ENCODE measurements around the gene SPIRE2. TPM values are rescaled to one million over a fixed set of nuclear protein-coding genes. Genes with fewer than 3 reads are reported as not detected.

The SPIRE2 gene
- total and polyA plus RNA-seq, 9 donors = 0.95 to 28.7 (median 2.9) TPM

DNA sequence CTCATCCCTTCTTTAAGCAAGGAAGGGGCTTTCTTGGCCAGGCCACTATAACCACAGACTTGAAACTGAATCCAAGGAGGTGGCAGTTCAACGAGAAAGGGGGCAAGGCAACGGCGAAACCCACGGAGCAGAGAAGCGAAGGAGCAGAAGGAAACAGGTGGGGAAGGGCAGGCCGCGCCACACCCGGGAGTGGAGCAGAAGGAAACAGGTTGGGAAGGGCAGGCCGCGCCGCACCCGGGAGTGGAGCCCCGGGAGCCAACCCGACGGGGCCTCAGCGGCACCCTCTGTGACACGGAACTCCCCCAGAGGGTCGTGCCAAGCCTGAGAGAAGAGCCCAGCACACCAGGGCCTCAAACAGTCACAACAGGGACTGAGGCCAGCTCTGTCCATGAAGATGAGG is 32.2 kb upstream of the SPIRE2 start:
- intact Hi-C loops (cut with DNase I) = loop anchor here in 2 of 4 donors (10.0 kb wide), 1 partner anchor 91 kb away; the partner anchor contains the start of gene SPATA2L (in 2 of the 2)
- 92 to 94% (median 92%) methylated on average over 18 of the region's 18 CpGs for WGBS, 3 donors

GRCh38 chr16:89798126-89798525 is 30.1 kb upstream of the SPIRE2 start:
- 92 to 97% (median 92%) methylated on average over 5 of the region's 5 CpGs for WGBS, 3 donors
- intact Hi-C loops (cut with DNase I) = loop anchor here in 2 of 4 donors (10.0 kb wide), 1 partner anchor 93 kb away; the partner anchor contains the start of gene SPATA2L (in 2 of the 2)
- no peaks in the 10 kb centered on the region for H3K9me3 ChIP-seq

More for the DNA sequence above, 32.2 kb upstream of the SPIRE2 start:
- TF ChIP-seq EP300 (IDR thresholded peaks at IDR 0.05) = no peak
- TF ChIP-seq, protein P1, sequence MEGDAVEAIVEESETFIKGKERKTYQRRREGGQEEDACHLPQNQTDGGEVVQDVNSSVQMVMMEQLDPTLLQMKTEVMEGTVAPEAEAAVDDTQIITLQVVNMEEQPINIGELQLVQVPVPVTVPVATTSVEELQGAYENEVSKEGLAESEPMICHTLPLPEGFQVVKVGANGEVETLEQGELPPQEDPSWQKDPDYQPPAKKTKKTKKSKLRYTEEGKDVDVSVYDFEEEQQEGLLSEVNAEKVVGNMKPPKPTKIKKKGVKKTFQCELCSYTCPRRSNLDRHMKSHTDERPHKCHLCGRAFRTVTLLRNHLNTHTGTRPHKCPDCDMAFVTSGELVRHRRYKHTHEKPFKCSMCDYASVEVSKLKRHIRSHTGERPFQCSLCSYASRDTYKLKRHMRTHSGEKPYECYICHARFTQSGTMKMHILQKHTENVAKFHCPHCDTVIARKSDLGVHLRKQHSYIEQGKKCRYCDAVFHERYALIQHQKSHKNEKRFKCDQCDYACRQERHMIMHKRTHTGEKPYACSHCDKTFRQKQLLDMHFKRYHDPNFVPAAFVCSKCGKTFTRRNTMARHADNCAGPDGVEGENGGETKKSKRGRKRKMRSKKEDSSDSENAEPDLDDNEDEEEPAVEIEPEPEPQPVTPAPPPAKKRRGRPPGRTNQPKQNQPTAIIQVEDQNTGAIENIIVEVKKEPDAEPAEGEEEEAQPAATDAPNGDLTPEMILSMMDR (IDR thresholded peaks at IDR 0.05) = no peak
- TF ChIP-seq POLR2A (IDR thresholded peaks at IDR 0.05) = no peak
- no peaks in the 10 kb centered on the region for H3K9me3 ChIP-seq
- no peak overlapping the region for H3K4me3 ChIP-seq
- no peaks in the 10 kb centered on the region for H3K27me3 ChIP-seq
- DNase-seq = no peak
- H3K36me3 ChIP-seq = no peaks in the 10 kb centered on the region
- no peaks in the 10 kb centered on the region for H3K4me1 ChIP-seq (ENCODE audit: insufficient read depth)
- H3K27ac ChIP-seq = no peak overlapping the region

GRCh38 chr16:89798832-89799370 is 29.4 kb upstream of the SPIRE2 start:
- intact Hi-C loops (cut with DNase I) = loop anchor here in 2 of 4 donors (10.0 kb wide), 1 partner anchor 94 kb away; the partner anchor contains the start of gene SPATA2L (in 2 of the 2)
- H3K4me3 ChIP-seq = no peak overlapping the region
- WGBS, 3 donors = 58 to 81% (median 62%) methylated on average over 15 of the region's 15 CpGs

More at GRCh38 chr16:89798126-89798525, 30.1 kb upstream of the SPIRE2 start:
- no peaks in the 10 kb centered on the region for H3K27me3 ChIP-seq
- no peak overlapping the region for H3K4me3 ChIP-seq
- H3K36me3 ChIP-seq = no peaks in the 10 kb centered on the region
- TF ChIP-seq EP300 (IDR thresholded peaks at IDR 0.05) (no peak), POLR2A (IDR thresholded peaks at IDR 0.05) (no peak)
- TF ChIP-seq, protein P1 (IDR thresholded peaks at IDR 0.05) = no peak
- H3K4me1 ChIP-seq (ENCODE audit: insufficient read depth) = no peaks in the 10 kb centered on the region
- no peak overlapping the region for H3K27ac ChIP-seq
- DNase-seq = no peak

GRCh38 chr16:89801800-89802199 is 26.5 kb upstream of the SPIRE2 start:
- Histone ChIP-seq H3K36me3 (no peaks in the 10 kb centered on the region), H3K27me3 (no peaks in the 10 kb centered on the region), H3K27ac (no peak overlapping the region), H3K4me1 (ENCODE audit: insufficient read depth) (no peaks in the 10 kb centered on the region), H3K4me3 (no peak overlapping the region), H3K9me3 (no peaks in the 10 kb centered on the region)
- TF ChIP-seq, protein P1 (IDR thresholded peaks at IDR 0.05) = no peak
- no peak for TF ChIP-seq EP300 (IDR thresholded peaks at IDR 0.05)
- TF ChIP-seq POLR2A (IDR thresholded peaks at IDR 0.05) = no peak
- intact Hi-C loops (cut with DNase I) = no loop called here
- DNase-seq = no peak
- WGBS, 3 donors = 84 to 86% (median 85%) methylated on average over 12 of the region's 12 CpGs

More at GRCh38 chr16:89798832-89799370, 29.4 kb upstream of the SPIRE2 start:
- Histone ChIP-seq H3K27ac (no peak overlapping the region), H3K9me3 (no peaks in the 10 kb centered on the region), H3K4me1 (ENCODE audit: insufficient read depth) (no peaks in the 10 kb centered on the region), H3K36me3 (no peaks in the 10 kb centered on the region), H3K27me3 (no peaks in the 10 kb centered on the region)
- TF ChIP-seq POLR2A (IDR thresholded peaks at IDR 0.05) = no peak
- no peak for TF ChIP-seq EP300 (IDR thresholded peaks at IDR 0.05)
- TF ChIP-seq, protein P1 (IDR thresholded peaks at IDR 0.05) = no peak
- DNase-seq = no peak
